Measurements from ENCODE around the gene CCND2.
A peak's percentile ranks its signal among the peaks of the same experiment; 100 is the strongest.

CCND2 gene

DNA sequence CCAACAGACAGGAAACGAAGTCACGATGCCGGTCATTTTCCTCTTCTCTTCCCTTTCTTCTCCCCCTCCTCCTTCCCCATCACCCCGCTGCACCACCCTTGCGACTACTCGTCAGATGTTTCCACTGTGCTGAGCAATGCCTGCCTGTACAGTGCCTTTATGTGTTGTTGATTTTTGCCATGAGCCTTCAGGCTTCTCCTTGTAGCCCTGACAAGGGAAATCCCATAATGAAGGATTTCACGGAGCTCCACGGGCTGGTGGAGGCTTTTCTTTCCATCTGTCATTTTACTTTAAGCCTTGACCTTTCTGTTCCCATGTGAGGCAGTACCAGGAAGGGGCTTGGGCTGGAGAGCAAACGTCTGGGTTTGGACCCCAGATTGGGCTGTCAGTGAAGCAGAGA is 28.7 kb upstream of the CCND2 start:
- peak; percentile 85 for FAIRE-seq
- peak; percentile 55 for DNase-seq (ENCODE audit: insufficient read length, low spot score)
- TF ChIP-seq, protein P1, sequence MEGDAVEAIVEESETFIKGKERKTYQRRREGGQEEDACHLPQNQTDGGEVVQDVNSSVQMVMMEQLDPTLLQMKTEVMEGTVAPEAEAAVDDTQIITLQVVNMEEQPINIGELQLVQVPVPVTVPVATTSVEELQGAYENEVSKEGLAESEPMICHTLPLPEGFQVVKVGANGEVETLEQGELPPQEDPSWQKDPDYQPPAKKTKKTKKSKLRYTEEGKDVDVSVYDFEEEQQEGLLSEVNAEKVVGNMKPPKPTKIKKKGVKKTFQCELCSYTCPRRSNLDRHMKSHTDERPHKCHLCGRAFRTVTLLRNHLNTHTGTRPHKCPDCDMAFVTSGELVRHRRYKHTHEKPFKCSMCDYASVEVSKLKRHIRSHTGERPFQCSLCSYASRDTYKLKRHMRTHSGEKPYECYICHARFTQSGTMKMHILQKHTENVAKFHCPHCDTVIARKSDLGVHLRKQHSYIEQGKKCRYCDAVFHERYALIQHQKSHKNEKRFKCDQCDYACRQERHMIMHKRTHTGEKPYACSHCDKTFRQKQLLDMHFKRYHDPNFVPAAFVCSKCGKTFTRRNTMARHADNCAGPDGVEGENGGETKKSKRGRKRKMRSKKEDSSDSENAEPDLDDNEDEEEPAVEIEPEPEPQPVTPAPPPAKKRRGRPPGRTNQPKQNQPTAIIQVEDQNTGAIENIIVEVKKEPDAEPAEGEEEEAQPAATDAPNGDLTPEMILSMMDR (IDR thresholded peaks at IDR 0.05; ENCODE audit: insufficient read depth, missing control alignments), result no peak

DNA sequence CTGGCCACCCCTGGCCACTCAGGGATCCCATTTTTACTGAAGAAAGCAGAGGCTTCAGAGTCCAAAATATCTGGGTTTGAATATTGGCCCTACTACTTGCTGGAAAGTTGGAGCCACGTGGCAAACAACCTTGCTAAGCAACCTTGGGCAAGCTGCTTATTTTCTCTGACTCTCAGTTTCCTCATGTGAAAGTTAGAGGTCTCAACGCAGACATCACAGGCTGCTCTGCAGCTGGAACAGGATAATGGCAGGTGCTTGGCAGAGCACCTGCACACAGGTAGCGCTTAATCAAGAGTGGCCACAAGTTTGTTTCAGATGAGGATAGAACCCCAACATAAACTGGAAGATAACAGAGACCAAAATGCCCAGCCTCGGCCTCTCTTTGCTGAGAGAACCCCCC is 28.1 kb upstream of the CCND2 start:
- no peak for FAIRE-seq
- TF ChIP-seq, protein P1 (IDR thresholded peaks at IDR 0.05; ENCODE audit: insufficient read depth, missing control alignments), result no peak

DNA sequence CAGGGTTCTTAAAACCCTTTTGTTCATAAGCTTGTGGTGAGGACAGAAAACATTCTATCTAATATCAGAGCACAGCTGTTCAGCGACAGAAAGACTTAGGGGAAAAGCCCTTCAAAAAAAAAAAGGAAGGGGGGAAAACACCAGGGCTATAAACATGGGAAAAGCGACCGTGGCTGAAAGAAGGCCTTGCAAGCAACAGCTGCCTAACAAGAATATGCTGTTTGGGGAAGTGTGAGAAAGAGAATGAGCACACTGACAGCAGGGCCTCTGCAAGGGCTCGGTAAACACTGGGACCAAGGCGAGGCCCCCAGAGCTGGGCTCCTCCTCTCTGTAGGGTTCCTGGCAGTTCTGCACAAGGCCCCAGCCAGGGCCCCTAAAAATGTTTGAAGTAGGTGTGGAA is 27.4 kb upstream of the CCND2 start:
- DNase-seq (ENCODE audit: insufficient read length, low spot score) (no peak), FAIRE-seq (no peak)
- TF ChIP-seq, protein P1 (IDR thresholded peaks at IDR 0.05; ENCODE audit: insufficient read depth, missing control alignments), result no peak

More for the DNA sequence above, 28.1 kb upstream of the CCND2 start:
- DNase-seq (ENCODE audit: insufficient read length, low spot score), result no peak

DNA sequence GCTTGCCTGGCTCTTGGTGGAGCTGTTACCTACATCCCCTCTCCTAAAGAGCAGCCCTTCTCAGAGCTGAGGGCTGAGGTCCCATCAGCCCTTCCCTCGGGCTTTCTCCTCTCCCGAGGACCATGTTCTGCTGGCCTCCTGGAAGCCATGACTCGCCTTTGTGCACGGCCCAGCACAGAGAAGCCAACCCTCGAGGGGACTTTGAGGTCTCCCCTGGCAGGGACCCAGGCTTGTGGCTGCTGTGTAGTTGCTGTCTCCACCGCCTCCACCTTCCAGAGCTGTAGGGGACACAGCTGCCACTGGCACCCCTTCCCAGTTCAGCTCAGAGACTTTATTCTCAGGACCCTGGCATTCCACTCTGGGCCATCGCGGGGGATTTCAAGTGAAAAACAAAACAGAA is 22.9 kb upstream of the CCND2 start:
- FAIRE-seq, result no peak
- TF ChIP-seq, protein P1 (IDR thresholded peaks at IDR 0.05; ENCODE audit: insufficient read depth, missing control alignments), result no peak
- DNase-seq (ENCODE audit: insufficient read length, low spot score), result no peak

DNA sequence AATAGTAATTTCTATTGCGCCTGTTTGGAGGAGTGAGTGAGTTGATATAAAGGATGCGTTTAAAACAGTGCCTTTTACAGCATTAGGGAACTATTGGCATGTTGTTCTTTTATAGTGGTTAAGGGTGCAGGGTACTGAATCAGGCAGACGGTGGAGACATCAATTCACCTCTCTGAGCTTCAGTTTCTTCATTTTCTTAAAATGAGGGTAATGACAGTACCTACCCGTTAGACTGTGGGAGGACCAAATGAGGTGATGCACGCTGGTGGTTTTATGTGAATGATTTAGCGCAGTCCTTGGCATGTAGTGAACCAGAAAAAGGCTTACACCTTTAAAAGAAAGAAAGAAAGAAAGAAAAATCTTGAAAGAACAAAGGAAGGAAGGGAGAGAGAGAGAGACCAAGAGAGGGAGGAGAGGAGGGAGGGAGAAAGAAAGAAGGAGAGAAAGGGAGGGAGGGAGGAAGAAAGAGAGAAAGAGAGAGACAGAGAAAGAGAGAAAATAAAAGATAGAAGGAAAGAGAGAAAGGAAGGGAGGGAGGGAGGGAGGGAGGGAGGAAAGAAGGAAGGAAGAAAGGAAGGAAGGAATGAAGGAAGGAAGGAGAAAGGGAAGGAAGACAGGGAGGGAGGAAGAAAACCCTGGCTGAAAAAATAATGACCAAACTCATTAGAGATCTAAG is 22.2 kb upstream of the CCND2 start:
- FAIRE-seq (no peak), DNase-seq (ENCODE audit: insufficient read length, low spot score) (no peak)
- TF ChIP-seq, protein P1 (IDR thresholded peaks at IDR 0.05; ENCODE audit: insufficient read depth, missing control alignments), result no peak

DNA sequence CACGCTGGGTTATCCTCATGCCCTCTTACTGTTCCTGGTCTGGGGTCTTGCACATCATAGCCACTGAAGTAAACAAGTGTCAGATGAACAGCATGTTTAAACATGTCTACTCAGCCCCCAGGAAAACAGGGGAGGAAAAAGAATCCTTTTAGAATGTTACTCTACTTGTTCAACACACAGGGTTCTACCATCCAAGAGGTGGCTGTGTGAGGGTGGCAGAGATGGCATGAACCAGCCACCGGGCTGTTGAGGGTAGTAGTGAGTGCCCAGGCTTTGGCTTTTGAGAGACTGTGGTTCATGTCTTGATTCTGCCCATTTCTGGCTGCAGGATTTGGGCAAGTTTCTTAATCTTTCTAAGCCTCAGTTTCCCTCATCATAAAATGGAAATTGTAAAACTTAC is 21.6 kb upstream of the CCND2 start:
- TF ChIP-seq, protein P1 (IDR thresholded peaks at IDR 0.05; ENCODE audit: insufficient read depth, missing control alignments), result no peak
- DNase-seq (ENCODE audit: insufficient read length, low spot score) (no peak), FAIRE-seq (no peak)

DNA sequence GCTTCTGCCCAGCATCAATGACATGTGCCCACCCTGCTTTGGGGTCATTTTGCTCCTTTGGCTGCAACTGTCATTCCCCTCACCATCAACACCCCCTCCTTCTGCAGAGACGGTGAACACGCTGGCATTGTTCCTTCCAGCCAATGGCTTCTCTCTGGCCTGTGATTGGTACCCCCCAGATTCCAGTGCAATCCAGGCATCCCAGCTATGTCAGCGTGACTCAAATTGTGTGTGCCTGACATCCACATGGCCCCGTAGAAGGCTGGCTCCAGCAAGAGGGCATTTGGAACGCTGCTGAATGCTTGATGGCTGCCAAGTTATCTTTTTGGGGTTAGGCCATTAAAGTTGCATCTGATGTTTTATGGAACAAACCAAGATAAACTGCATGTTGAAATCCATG is 21.0 kb upstream of the CCND2 start:
- TF ChIP-seq, protein P1 (IDR thresholded peaks at IDR 0.05; ENCODE audit: insufficient read depth, missing control alignments), result no peak
- DNase-seq (ENCODE audit: insufficient read length, low spot score) (no peak), FAIRE-seq (no peak)
